Loucy (cell line): Measurements from ENCODE around the gene RIC3.

Source experiments
- H2AFZ ChIP-seq: fragments of 200-600 bp; sonication (generic); 2 replicates; pipeline ENCODE4 v1.6.0; 2016; ENCODE audit warnings: antibody characterized with exemption, mild to moderate bottlenecking, low read length, moderate library complexity
- H3F3A ChIP-seq: fragments of 200-600 bp; 2 replicates; pipeline ENCODE4 v1.6.0; 2016; ENCODE audit warnings: antibody characterized with exemption, low read depth, mild to moderate bottlenecking
- H3K27me3 ChIP-seq: fragments of 200-600 bp; sonication (generic); 2 replicates; pipeline ENCODE4 v1.6.1; 2014; ENCODE audit warnings: low read length, mild to moderate bottlenecking; ENCODE audit not compliant: insufficient read depth, poor library complexity, severe bottlenecking
- H3K36me3 ChIP-seq: fragments of 200-600 bp; sonication (generic); 2 replicates; pipeline ENCODE4 v1.6.1; 2016; ENCODE audit warnings: low read length; ENCODE audit not compliant: insufficient read depth
- H3K4me1 ChIP-seq: fragments of 200-600 bp; sonication (generic); 2 replicates; pipeline ENCODE4 v1.5.1; 2014; ENCODE audit warnings: low read length, mild to moderate bottlenecking; ENCODE audit not compliant: insufficient read depth, poor library complexity, severe bottlenecking
- H3K4me2 ChIP-seq: fragments of 200-600 bp; sonication (generic); 2 replicates; pipeline ENCODE4 v1.6.0; 2014; ENCODE audit warnings: antibody characterized with exemption, low read length, low read depth, mild to moderate bottlenecking; ENCODE audit not compliant: poor library complexity, severe bottlenecking
- H3K4me3 ChIP-seq: fragments of 200-600 bp; sonication (generic); 2 replicates; pipeline ENCODE4 v1.5.1; 2014; ENCODE audit warnings: low read length, mild to moderate bottlenecking, mixed read lengths; ENCODE audit not compliant: poor library complexity, severe bottlenecking
- H3K79me2 ChIP-seq: fragments of 200-600 bp; sonication (generic); 2 replicates; pipeline ENCODE4 v1.6.1; 2014; ENCODE audit warnings: low read length; ENCODE audit not compliant: insufficient read depth
- H3K9ac ChIP-seq: fragments of 200-600 bp; sonication (generic); 2 replicates; pipeline ENCODE4 v1.6.0; 2014; ENCODE audit warnings: mild to moderate bottlenecking, low read depth, low read length, moderate library complexity; ENCODE audit not compliant: poor library complexity, severe bottlenecking
- H3K9me2 ChIP-seq: fragments of 200-600 bp; sonication (generic); replicated peaks from 2 replicates; pipeline ENCODE4 v1.6.1; 2016; ENCODE audit warnings: low read depth, low read length, mixed read lengths
- H3K9me3 ChIP-seq: fragments of 200-600 bp; sonication (generic); 2 replicates; pipeline ENCODE4 v1.6.1; 2014; ENCODE audit warnings: mild to moderate bottlenecking, antibody characterized with exemption, low read length, low read depth; ENCODE audit not compliant: insufficient read depth
- H4K20me1 ChIP-seq: fragments of 200-600 bp; sonication (generic); 2 replicates; pipeline ENCODE4 v1.6.0; 2014; ENCODE audit warnings: antibody characterized with exemption, low read length, mild to moderate bottlenecking; ENCODE audit not compliant: insufficient read depth, poor library complexity, severe bottlenecking
- CTCF ChIP-seq: fragments of 200-600 bp; sonication (generic); conservative IDR thresholded peaks from 2 replicates; pipeline ENCODE4 v1.5.1; 2014; ENCODE audit warnings: mild to moderate bottlenecking, antibody characterized with exemption, low read length
- EZH2phosphoT487 ChIP-seq: fragments of 200-600 bp; IDR thresholded peaks from 2 replicates; pipeline ENCODE4 v1.6.1; 2018; ENCODE audit warnings: antibody characterized with exemption, mild to moderate bottlenecking, moderate library complexity, borderline replicate concordance

Gene RIC3

GRCh38 chr11:8060801-8061554 is 107.8 kb downstream of the RIC3 start:
- Histone ChIP-seq H3F3A (no peaks in the 10 kb centered on the region), H3K4me2 (no peak overlapping the region), H3K4me3 (no peak overlapping the region), H3K79me2 (no peaks in the 10 kb centered on the region), H3K36me3 (no peaks in the 10 kb centered on the region), H3K4me1 (no peaks in the 10 kb centered on the region), H3K9me2 (no peaks in the 10 kb centered on the region), H3K27me3 (no peaks in the 10 kb centered on the region), H3K9ac (no peak overlapping the region), H3K9me3 (no peaks in the 10 kb centered on the region), H4K20me1 (no peaks in the 10 kb centered on the region), H2AFZ (no peak overlapping the region)
- no peak for TF ChIP-seq EZH2phosphoT487
- TF ChIP-seq CTCF = no peak

GRCh38 chr11:8060146-8060719 is 108.6 kb downstream of the RIC3 start:
- H3K9me2 ChIP-seq = no peaks in the 10 kb centered on the region
- no peak overlapping the region for H3K9ac ChIP-seq
- H2AFZ ChIP-seq = no peak overlapping the region
- no peak overlapping the region for H3K4me3 ChIP-seq
- no peak for TF ChIP-seq EZH2phosphoT487
- no peak for TF ChIP-seq CTCF
- no peaks in the 10 kb centered on the region for H4K20me1 ChIP-seq
- H3K9me3 ChIP-seq = no peaks in the 10 kb centered on the region
- H3F3A ChIP-seq = no peaks in the 10 kb centered on the region
- H3K79me2 ChIP-seq = no peaks in the 10 kb centered on the region
- no peaks in the 10 kb centered on the region for H3K27me3 ChIP-seq
- H3K36me3 ChIP-seq = no peaks in the 10 kb centered on the region
- H3K4me2 ChIP-seq = no peak overlapping the region
- no peaks in the 10 kb centered on the region for H3K4me1 ChIP-seq

GRCh38 chr11:8059571-8060011 is 109.2 kb downstream of the RIC3 start:
- H3K36me3 ChIP-seq = no peaks in the 10 kb centered on the region
- H3K9me2 ChIP-seq = no peaks in the 10 kb centered on the region
- no peaks in the 10 kb centered on the region for H3K27me3 ChIP-seq
- no peak overlapping the region for H3K4me3 ChIP-seq
- no peak overlapping the region for H3K4me2 ChIP-seq
- no peak overlapping the region for H2AFZ ChIP-seq
- TF ChIP-seq CTCF (no peak), EZH2phosphoT487 (no peak)
- no peaks in the 10 kb centered on the region for H3K9me3 ChIP-seq
- H3K79me2 ChIP-seq = no peaks in the 10 kb centered on the region
- no peaks in the 10 kb centered on the region for H4K20me1 ChIP-seq
- no peaks in the 10 kb centered on the region for H3F3A ChIP-seq
- H3K9ac ChIP-seq = no peak overlapping the region
- H3K4me1 ChIP-seq = no peaks in the 10 kb centered on the region
